ENCODE results near the gene CDH4.

CDH4 gene

DNA sequence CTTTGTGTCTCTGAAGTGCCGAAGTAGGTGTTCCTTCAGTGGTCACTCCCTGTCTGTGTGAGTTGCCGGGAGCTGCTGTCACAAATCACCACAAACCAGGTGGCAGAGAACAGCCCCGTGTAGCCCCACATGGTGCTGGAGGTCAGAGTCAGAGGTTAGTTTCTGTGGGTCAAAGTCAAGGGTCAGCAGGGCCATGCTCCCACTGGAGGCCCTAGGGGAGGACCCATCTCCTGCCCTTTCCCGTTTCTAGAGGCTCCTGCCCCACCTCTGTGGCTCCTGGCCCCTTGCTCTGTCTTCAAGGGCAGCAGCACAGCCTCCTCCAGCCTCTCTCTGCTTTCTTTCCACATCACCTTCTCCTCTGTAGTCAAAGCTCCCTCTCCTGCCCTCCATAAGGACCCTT lies 549.4 kb downstream of the CDH4 start:
- no peaks in the 10 kb centered on the region for H3K9me3 ChIP-seq (ENCODE audit: control insufficient read depth in 1 of 2, low read length in 2 of 2)
- H3K27ac ChIP-seq (ENCODE audit: low read length): no peak overlapping the region
- no peaks in the 10 kb centered on the region for H3K36me3 ChIP-seq (ENCODE audit: control insufficient read depth in 1 of 2, insufficient read depth in 2 of 2, low read length in 2 of 2)
- H3K27me3 ChIP-seq (ENCODE audit: low read depth, low read length): peaks cover 7% of the 10 kb centered on the region
- peaks cover 0 to 12% of the 10 kb centered on the region in 2 donors for H3K4me1 ChIP-seq (ENCODE audit: control insufficient read depth in 1 of 2, insufficient read depth in 2 of 2, low read length in 2 of 2)
- no peak overlapping the region for H3K4me3 ChIP-seq (ENCODE audit: low read depth in 1 of 2, low read length in 2 of 2)

DNA sequence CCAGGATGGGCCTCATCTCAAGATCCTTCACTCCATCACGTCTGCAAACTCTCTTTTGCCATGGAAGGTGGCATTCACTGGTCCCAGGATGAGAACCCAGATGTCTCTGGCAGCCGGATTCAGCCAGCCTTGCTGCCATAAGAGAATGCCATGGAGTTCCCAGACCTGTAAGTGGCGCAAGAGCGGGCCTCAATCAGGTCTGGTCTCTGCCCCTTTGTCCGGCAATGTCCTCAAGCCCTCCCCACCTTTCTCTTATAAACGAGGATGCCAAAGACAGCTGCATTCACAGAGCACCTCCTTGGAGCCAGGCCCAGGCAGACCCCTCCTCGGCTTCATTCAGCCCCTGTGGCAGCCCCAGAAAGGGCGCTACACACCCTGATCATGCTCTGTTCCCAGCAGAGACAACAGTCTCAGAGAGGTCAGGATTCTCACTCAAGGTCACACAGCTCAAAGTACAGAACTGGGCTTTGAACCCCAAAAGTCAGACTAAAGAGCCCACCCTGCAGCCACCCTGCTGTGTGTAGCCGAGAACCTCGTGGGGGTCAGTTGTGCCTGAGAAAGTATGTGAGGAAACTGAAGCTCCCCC lies 549.9 kb downstream of the CDH4 start:
- no peak overlapping the region for H3K4me3 ChIP-seq (ENCODE audit: low read depth in 1 of 2, low read length in 2 of 2)
- H3K27me3 ChIP-seq (ENCODE audit: low read depth, low read length): peaks cover 7% of the 10 kb centered on the region
- H3K4me1 ChIP-seq (ENCODE audit: control insufficient read depth in 1 of 2, insufficient read depth in 2 of 2, low read length in 2 of 2): peaks cover 0 to 12% of the 10 kb centered on the region in 2 donors
- H3K9me3 ChIP-seq (ENCODE audit: control insufficient read depth in 1 of 2, low read length in 2 of 2): no peaks in the 10 kb centered on the region
- no peak overlapping the region for H3K27ac ChIP-seq (ENCODE audit: low read length)
- no peaks in the 10 kb centered on the region for H3K36me3 ChIP-seq (ENCODE audit: control insufficient read depth in 1 of 2, insufficient read depth in 2 of 2, low read length in 2 of 2)

DNA sequence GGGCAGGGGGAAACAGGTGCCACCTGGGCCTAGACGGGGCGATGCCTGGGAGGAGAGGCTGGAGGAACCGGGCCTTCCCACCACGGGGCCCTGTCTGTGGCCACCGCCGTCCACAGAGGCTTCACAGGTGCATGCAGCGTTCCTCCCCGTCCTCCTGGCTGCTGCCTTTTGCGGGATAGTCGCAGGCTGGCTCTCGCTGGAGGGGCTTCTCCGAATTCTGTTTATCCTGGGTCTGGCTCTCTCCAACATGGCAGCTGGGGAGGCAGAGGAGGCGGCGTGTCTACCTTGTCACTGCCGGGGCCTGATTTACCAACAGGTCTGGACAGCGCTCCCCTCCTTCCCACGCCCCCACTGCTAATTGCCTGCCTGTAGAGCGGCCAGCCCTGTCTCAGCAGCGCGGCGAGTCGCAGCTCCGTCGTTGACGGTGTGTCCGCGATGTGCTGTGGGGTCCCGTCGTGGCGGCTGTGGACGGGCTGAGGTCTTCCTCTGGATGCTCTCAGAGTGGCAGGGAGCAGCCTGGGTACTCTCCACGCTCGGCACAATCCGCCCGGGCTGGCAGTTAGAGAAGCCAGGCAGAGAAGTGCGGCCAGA lies 550.8 kb downstream of the CDH4 start:
- no peaks in the 10 kb centered on the region for H3K9me3 ChIP-seq (ENCODE audit: control insufficient read depth in 1 of 2, low read length in 2 of 2)
- H3K4me1 ChIP-seq (ENCODE audit: control insufficient read depth in 1 of 2, insufficient read depth in 2 of 2, low read length in 2 of 2): peaks cover 0 to 12% of the 10 kb centered on the region in 2 donors
- H3K4me3 ChIP-seq (ENCODE audit: low read depth in 1 of 2, low read length in 2 of 2): peak overlapping the region in 1 of 2 donors; percentile 46
- no peaks in the 10 kb centered on the region for H3K36me3 ChIP-seq (ENCODE audit: control insufficient read depth in 1 of 2, insufficient read depth in 2 of 2, low read length in 2 of 2)
- H3K27ac ChIP-seq (ENCODE audit: low read length): no peak overlapping the region
- peaks cover 7% of the 10 kb centered on the region for H3K27me3 ChIP-seq (ENCODE audit: low read depth, low read length)

DNA sequence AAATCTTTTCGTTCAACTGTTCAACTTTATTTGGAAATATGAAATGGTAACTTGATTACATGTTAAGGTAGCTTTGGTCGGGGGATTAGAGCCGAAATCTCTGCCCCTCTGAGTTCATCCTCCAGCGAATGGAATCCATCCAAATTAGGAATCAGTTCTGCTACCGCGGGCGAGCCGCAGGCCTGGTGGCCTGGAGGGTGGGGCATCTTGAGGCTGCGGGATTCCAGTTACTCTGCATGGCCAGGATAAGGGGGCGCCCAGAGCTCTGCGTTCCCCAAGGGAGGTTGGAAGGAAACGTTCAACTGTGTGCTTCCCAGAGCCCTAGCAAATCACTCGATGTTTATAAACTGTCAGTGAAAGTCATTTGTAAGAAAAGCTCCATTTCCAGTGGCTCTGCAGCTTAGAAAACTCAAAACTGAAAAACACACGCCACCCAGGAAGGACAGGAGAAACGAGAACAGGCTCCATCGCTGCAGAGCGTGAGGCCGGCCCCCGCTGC lies 551.4 kb downstream of the CDH4 start:
- Histone ChIP-seq H3K27me3 (ENCODE audit: low read depth, low read length) (peaks cover 7% of the 10 kb centered on the region), H3K4me3 (ENCODE audit: low read depth in 1 of 2, low read length in 2 of 2) (peak overlapping the region in 1 of 2 donors; percentile 46), H3K36me3 (ENCODE audit: control insufficient read depth in 1 of 2, insufficient read depth in 2 of 2, low read length in 2 of 2) (no peaks in the 10 kb centered on the region), H3K27ac (ENCODE audit: low read length) (no peak overlapping the region), H3K9me3 (ENCODE audit: control insufficient read depth in 1 of 2, low read length in 2 of 2) (no peaks in the 10 kb centered on the region), H3K4me1 (ENCODE audit: control insufficient read depth in 1 of 2, insufficient read depth in 2 of 2, low read length in 2 of 2) (peaks cover 0 to 12% of the 10 kb centered on the region in 2 donors)

DNA sequence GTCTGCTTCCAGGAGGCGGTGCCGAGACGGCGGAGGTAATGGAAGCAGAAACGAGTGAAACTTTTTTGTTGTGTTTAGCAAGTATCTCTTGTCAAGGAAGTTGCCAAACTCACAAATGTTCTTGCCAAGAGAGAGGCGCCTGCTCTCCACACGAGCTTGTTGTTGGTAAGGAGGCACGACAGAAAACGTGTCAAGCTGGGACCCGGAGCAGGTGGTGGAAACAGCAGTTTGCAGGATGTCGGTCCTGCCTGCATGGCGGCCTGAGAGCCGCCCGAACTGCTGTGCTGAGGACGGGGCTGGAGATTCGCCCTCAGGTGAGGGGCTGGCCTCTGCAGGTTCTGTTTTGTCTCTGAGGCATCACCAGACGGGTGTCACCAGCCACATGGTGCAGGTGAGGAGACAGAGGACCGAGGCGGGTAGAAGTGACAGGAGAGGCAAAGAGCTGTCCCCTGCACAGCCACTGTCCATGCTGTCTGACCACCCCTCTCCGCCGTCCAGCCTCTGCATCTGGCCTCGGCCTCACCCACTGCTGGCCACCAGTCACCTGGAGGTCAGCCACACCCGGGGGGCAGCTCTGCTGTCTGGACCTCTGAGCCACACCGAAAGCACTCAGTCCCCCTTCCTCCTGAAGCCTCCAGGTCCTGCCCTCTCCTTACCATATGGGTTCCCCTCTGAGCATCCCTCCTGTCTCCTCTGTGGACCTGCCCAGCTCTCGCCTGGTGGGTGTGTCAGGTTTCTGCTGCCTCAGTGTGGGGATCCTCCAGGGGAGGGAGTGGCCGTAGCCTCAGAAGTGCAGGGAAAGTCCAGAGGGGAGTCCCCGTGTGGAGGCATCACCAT lies 552.1 kb downstream of the CDH4 start:
- H3K27me3 ChIP-seq (ENCODE audit: low read depth, low read length): peaks cover 7% of the 10 kb centered on the region
- H3K4me1 ChIP-seq (ENCODE audit: control insufficient read depth in 1 of 2, insufficient read depth in 2 of 2, low read length in 2 of 2): peaks cover 0 to 12% of the 10 kb centered on the region in 2 donors
- H3K36me3 ChIP-seq (ENCODE audit: control insufficient read depth in 1 of 2, insufficient read depth in 2 of 2, low read length in 2 of 2): no peaks in the 10 kb centered on the region
- H3K4me3 ChIP-seq (ENCODE audit: low read depth in 1 of 2, low read length in 2 of 2): peak overlapping the region in 1 of 2 donors; percentile 46
- no peak overlapping the region for H3K27ac ChIP-seq (ENCODE audit: low read length)
- H3K9me3 ChIP-seq (ENCODE audit: control insufficient read depth in 1 of 2, low read length in 2 of 2): no peaks in the 10 kb centered on the region

DNA sequence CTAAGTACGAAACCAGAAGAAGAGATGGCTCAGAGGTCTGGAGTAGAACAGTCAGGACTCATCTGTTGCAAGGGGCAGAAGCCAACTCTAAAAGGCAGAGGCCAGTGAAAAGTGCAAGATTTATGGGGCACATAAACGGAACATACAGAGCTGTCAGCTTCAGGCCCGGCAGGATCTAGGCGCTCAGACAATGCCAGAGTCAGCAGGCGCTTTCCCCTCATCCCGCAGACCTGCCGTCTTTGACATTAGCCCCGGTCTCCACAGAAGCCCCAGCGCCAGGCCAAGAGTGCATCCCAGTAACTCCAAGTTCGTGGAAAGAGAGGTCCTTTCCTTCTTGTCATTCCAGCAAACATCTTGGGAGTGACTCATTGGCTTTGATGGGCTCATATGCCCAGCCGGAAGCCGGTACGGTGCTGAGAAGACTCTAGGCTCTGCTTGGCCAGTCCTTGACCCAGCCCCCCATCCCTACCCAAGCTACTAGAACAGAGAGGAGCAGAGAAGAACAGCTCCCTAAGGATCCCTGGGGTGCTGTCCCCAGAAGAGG lies 552.8 kb downstream of the CDH4 start:
- H3K27me3 ChIP-seq (ENCODE audit: low read depth, low read length): peaks cover 7% of the 10 kb centered on the region
- H3K36me3 ChIP-seq (ENCODE audit: control insufficient read depth in 1 of 2, insufficient read depth in 2 of 2, low read length in 2 of 2): no peaks in the 10 kb centered on the region
- no peak overlapping the region for H3K27ac ChIP-seq (ENCODE audit: low read length)
- peaks cover 0 to 12% of the 10 kb centered on the region in 2 donors for H3K4me1 ChIP-seq (ENCODE audit: control insufficient read depth in 1 of 2, insufficient read depth in 2 of 2, low read length in 2 of 2)
- no peak overlapping the region for H3K4me3 ChIP-seq (ENCODE audit: low read depth in 1 of 2, low read length in 2 of 2)
- H3K9me3 ChIP-seq (ENCODE audit: control insufficient read depth in 1 of 2, low read length in 2 of 2): no peaks in the 10 kb centered on the region

DNA sequence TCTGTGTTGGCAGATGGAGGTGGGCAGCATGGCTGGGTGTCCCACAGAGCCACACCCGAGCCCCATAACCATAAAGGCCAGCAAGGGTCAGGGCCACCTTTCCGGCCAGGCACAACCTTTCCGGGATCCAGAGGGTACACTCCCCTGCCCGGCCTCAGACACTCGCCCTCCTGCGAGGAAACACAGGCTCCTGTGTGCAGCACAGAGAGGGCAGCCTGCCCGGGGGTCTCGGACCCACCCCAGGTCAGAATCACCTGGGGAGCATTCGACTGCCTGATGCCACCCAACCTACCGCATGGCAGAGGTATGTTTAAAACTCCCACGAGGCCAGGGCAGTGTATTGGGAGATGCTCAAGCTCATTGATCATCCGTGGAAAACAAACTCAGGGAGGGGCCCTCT lies 553.3 kb downstream of the CDH4 start:
- peaks cover 7% of the 10 kb centered on the region for H3K27me3 ChIP-seq (ENCODE audit: low read depth, low read length)
- H3K4me1 ChIP-seq (ENCODE audit: control insufficient read depth in 1 of 2, insufficient read depth in 2 of 2, low read length in 2 of 2): peaks cover 0 to 12% of the 10 kb centered on the region in 2 donors
- no peak overlapping the region for H3K4me3 ChIP-seq (ENCODE audit: low read depth in 1 of 2, low read length in 2 of 2)

DNA sequence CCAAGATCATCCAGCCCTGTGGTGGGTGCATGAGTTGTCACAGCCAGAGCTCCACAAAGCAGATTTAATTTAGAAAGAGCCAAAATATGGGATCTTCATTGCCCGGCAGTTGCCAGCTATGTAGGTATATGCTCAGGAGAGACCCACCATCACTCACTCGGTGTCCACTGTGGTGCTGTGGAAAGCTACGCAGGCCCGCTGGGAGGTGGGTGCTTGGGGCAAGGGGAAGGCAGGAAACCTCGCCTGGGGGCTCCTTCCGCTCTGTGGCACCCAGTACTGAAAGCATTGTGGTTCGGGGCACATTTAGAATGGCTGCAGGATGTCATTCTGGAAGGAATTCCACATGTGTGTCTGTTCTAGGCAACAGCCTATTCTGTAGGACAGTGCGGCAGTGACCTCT lies 553.7 kb downstream of the CDH4 start:
- Histone ChIP-seq H3K4me1 (ENCODE audit: control insufficient read depth in 1 of 2, insufficient read depth in 2 of 2, low read length in 2 of 2) (peaks cover 0 to 12% of the 10 kb centered on the region in 2 donors), H3K9me3 (ENCODE audit: control insufficient read depth in 1 of 2, low read length in 2 of 2) (no peaks in the 10 kb centered on the region), H3K27ac (ENCODE audit: low read length) (no peak overlapping the region), H3K4me3 (ENCODE audit: low read depth in 1 of 2, low read length in 2 of 2) (no peak overlapping the region), H3K27me3 (ENCODE audit: low read depth, low read length) (peaks cover 7% of the 10 kb centered on the region), H3K36me3 (ENCODE audit: control insufficient read depth in 1 of 2, insufficient read depth in 2 of 2, low read length in 2 of 2) (no peaks in the 10 kb centered on the region)

More for the DNA sequence above, 553.3 kb downstream of the CDH4 start:
- Histone ChIP-seq H3K36me3 (ENCODE audit: control insufficient read depth in 1 of 2, insufficient read depth in 2 of 2, low read length in 2 of 2) (no peaks in the 10 kb centered on the region), H3K27ac (ENCODE audit: low read length) (no peak overlapping the region), H3K9me3 (ENCODE audit: control insufficient read depth in 1 of 2, low read length in 2 of 2) (no peaks in the 10 kb centered on the region)

DNA sequence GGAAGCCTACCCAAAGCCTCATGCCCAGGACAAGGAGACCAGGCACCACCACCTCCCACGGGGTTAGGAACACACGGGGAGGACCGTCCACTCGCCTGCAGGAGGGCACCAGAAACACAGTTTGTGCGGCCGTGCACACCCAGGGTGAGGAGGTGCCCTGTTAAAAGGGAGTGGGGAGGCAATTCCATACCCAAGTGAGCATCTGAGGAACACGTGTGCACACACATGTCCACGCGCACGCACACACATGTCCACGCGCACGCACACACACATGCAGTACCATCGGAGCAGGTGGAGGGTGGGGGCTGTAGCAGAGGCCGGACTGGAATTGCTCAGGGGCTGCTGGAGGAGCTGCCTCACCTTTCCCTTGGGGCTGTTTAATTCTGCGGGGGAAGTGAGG lies 554.3 kb downstream of the CDH4 start:
- no peak overlapping the region for H3K4me3 ChIP-seq (ENCODE audit: low read depth in 1 of 2, low read length in 2 of 2)
- peaks cover 0 to 12% of the 10 kb centered on the region in 2 donors for H3K4me1 ChIP-seq (ENCODE audit: control insufficient read depth in 1 of 2, insufficient read depth in 2 of 2, low read length in 2 of 2)
- H3K27ac ChIP-seq (ENCODE audit: low read length): no peak overlapping the region
- no peaks in the 10 kb centered on the region for H3K36me3 ChIP-seq (ENCODE audit: control insufficient read depth in 1 of 2, insufficient read depth in 2 of 2, low read length in 2 of 2)
- no peaks in the 10 kb centered on the region for H3K9me3 ChIP-seq (ENCODE audit: control insufficient read depth in 1 of 2, low read length in 2 of 2)
- peaks cover 7% of the 10 kb centered on the region for H3K27me3 ChIP-seq (ENCODE audit: low read depth, low read length)

DNA sequence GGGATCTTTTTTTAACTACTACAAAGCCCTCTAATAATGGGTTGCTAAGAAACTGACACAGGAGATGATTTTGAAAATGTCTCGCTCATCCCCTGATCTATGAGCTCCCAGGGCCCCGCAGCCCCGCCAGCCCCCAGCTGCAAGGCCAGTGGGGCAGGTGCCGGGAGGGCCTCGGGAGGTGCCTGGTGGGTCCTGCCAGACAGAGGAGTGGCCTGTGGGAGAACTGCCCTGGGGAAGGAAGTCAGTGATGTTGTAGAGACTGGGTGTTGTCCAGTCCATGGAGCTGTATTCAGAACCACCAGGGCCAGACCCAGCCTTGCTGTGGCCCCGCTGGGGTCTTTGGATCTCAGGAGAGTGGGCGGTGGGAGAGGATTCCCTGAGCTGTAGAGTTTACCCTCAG lies 554.9 kb downstream of the CDH4 start:
- H3K9me3 ChIP-seq (ENCODE audit: control insufficient read depth in 1 of 2, low read length in 2 of 2): no peaks in the 10 kb centered on the region
- peaks cover 0 to 12% of the 10 kb centered on the region in 2 donors for H3K4me1 ChIP-seq (ENCODE audit: control insufficient read depth in 1 of 2, insufficient read depth in 2 of 2, low read length in 2 of 2)
- no peak overlapping the region for H3K27ac ChIP-seq (ENCODE audit: low read length)
- peaks cover 7% of the 10 kb centered on the region for H3K27me3 ChIP-seq (ENCODE audit: low read depth, low read length)
- H3K4me3 ChIP-seq (ENCODE audit: low read depth in 1 of 2, low read length in 2 of 2): no peak overlapping the region
- no peaks in the 10 kb centered on the region for H3K36me3 ChIP-seq (ENCODE audit: control insufficient read depth in 1 of 2, insufficient read depth in 2 of 2, low read length in 2 of 2)

DNA sequence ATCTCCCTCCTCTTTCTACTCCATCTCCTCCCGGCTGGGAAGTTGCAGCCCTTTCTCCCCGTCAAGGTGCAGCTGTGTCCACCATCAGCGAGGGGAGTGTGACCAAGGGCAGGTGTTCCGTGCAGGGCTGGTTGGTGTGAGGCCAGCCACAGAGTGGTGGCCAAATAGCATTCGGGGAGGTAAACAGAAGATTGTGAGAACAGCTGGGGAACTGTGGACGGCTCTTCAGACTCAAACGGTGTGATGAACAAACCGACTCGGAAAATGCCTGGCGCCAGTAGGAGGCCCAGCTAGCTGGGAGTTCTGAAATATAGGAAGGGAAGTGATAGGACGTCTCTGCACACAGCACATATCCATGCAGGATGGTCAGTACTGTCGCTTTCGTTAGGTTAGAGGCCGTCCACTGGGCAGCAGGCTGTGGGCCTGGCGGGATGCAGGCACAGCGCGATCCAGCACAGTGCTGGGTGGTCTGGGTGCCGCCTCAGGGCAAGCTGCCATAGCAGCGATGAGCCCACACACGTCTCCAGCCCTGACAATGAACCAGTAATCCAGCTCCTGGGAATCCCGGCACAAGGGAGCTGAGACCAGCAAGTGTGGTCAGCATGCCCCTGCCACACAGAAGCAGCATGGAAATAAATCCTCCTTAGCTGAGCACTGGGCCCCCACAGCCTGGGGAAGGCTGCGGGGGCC lies 555.6 kb downstream of the CDH4 start:
- Histone ChIP-seq H3K27ac (ENCODE audit: low read length) (no peak overlapping the region), H3K27me3 (ENCODE audit: low read depth, low read length) (peaks cover 7% of the 10 kb centered on the region), H3K4me3 (ENCODE audit: low read depth in 1 of 2, low read length in 2 of 2) (no peak overlapping the region), H3K36me3 (ENCODE audit: control insufficient read depth in 1 of 2, insufficient read depth in 2 of 2, low read length in 2 of 2) (no peaks in the 10 kb centered on the region), H3K9me3 (ENCODE audit: control insufficient read depth in 1 of 2, low read length in 2 of 2) (no peaks in the 10 kb centered on the region), H3K4me1 (ENCODE audit: control insufficient read depth in 1 of 2, insufficient read depth in 2 of 2, low read length in 2 of 2) (peaks cover 0 to 11% of the 10 kb centered on the region in 2 donors)
